ENCODE results near the gene CORT. TPM values are rescaled to one million over a fixed set of nuclear protein-coding genes. Genes with fewer than 3 reads are reported as not detected.

Gene CORT
- total and polyA plus RNA-seq, 2 donors (not counting 1 experiment from before 2014, with no cell fraction given): 0.52 TPM; not detected in 1

- H3K4me1 ChIP-seq (ENCODE audit: control insufficient read depth in 2 of 2, insufficient read depth in 2 of 2, low read length in 2 of 2): peaks cover 7% of the 10 kb centered on the region in 2 donors
- TF ChIP-seq CTCF (IDR thresholded peaks at IDR 0.05) (no peak), EZH2 (IDR thresholded peaks at IDR 0.05; ENCODE audit: borderline replicate concordance, insufficient read depth, low read depth, low read length, poor library complexity, severe bottlenecking) (no peak)
- Mint-ChIP-seq H3K27ac (no peak overlapping the region), H3K9me3 (ENCODE audit: insufficient read depth) (no peaks in the 10 kb centered on the region), H3K4me1 (peaks cover 20% of the 10 kb centered on the region), H3K4me3 (no peak overlapping the region), H3K27me3 (no peaks in the 10 kb centered on the region)
- H3K4me3 ChIP-seq (ENCODE audit: control extremely low read depth in 1 of 5, extremely low read depth in 1 of 5, insufficient read depth in 1 of 5, low read depth in 2 of 5, low read length in 4 of 5): no peak overlapping the region
- peaks cover 83% of the 10 kb centered on the region for H3K79me2 ChIP-seq (ENCODE audit: control insufficient read depth, insufficient read depth, low read length)
- DNase-seq (no peak), ATAC-seq (ENCODE audit: low read depth) (no peak)
- H3K9me3 ChIP-seq (ENCODE audit: control extremely low read depth in 1 of 3, control insufficient read depth in 2 of 3, insufficient read depth in 1 of 3, low read length in 2 of 3): peaks cover 0 to 1% (median 0%) of the 10 kb centered on the region in 3 donors
- H3K9ac ChIP-seq (ENCODE audit: low read length): no peak overlapping the region
- H3K36me3 ChIP-seq (replicated peaks in 1 of 2; ENCODE audit: control extremely low read depth in 1 of 2, control insufficient read depth in 1 of 2, extremely low read depth in 1 of 2, insufficient read depth in 2 of 2, low read length in 1 of 2): peaks cover 0 to 2% of the 10 kb centered on the region in 2 experiments
- ChIA-PET CTCF (interaction anchor here (1.1 kb wide), 1 partner anchor 14 kb away, joined by 5 read pairs; no protein-coding TSS in a partner anchor), POLR2A (no interaction called here)
- no peak overlapping the region for H3K4me2 ChIP-seq (replicated peaks; ENCODE audit: low read depth, low read length, poor library complexity, severe bottlenecking)
- intact Hi-C loops (cut with micrococcal nuclease): no loop called here
- no CpG with 5 or more reads among the region's 2 CpGs for WGBS (ENCODE audit: insufficient coverage)
- H4K20me1 ChIP-seq (ENCODE audit: control insufficient read depth, insufficient read depth, low read length, poor library complexity, severe bottlenecking): no peaks in the 10 kb centered on the region
- no peaks in the 10 kb centered on the region for H3K27me3 ChIP-seq (replicated peaks in 1 of 4; ENCODE audit: control extremely low read depth in 1 of 4, control insufficient read depth in 3 of 4, insufficient read depth in 4 of 4, low read length in 3 of 4)
- no peak overlapping the region for H3K27ac ChIP-seq (ENCODE audit: low read length in 2 of 2)
- H2AFZ ChIP-seq (ENCODE audit: insufficient read depth, low read depth, low read length, poor library complexity, severe bottlenecking): no peak overlapping the region
Observed at GRCh38 chr1:10480614-10481013, 30.8 kb downstream of the CORT start.

- no peak for ATAC-seq (ENCODE audit: low read depth)
- H3K4me3 Mint-ChIP-seq: no peak overlapping the region
- peaks cover 3% of the 10 kb centered on the region for H3K4me1 Mint-ChIP-seq
- 96% methylated on average over 3 of the region's 6 CpGs for WGBS (ENCODE audit: insufficient coverage)
- H3K9me3 Mint-ChIP-seq (ENCODE audit: insufficient read depth): no peaks in the 10 kb centered on the region
- peaks cover 0 to 5% (median 2%) of the 10 kb centered on the region in 3 donors for H3K9me3 ChIP-seq (ENCODE audit: control extremely low read depth in 1 of 3, control insufficient read depth in 2 of 3, insufficient read depth in 1 of 3, low read length in 2 of 3)
- H3K36me3 ChIP-seq (replicated peaks in 1 of 2; ENCODE audit: control extremely low read depth in 1 of 2, control insufficient read depth in 1 of 2, extremely low read depth in 1 of 2, insufficient read depth in 2 of 2, low read length in 1 of 2): peaks cover 0 to 5% of the 10 kb centered on the region in 2 experiments
- H3K4me1 ChIP-seq (ENCODE audit: control insufficient read depth in 2 of 2, insufficient read depth in 2 of 2, low read length in 2 of 2): no peaks in the 10 kb centered on the region
- H3K4me3 ChIP-seq (ENCODE audit: control extremely low read depth in 1 of 5, extremely low read depth in 1 of 5, insufficient read depth in 1 of 5, low read depth in 2 of 5, low read length in 4 of 5): no peak overlapping the region
- H3K4me2 ChIP-seq (replicated peaks; ENCODE audit: low read depth, low read length, poor library complexity, severe bottlenecking): no peak overlapping the region
- H4K20me1 ChIP-seq (ENCODE audit: control insufficient read depth, insufficient read depth, low read length, poor library complexity, severe bottlenecking): no peaks in the 10 kb centered on the region
- no peaks in the 10 kb centered on the region for H3K27me3 ChIP-seq (replicated peaks in 1 of 4; ENCODE audit: control extremely low read depth in 1 of 4, control insufficient read depth in 3 of 4, insufficient read depth in 4 of 4, low read length in 3 of 4)
- ChIA-PET CTCF (interaction anchor here (1.4 kb wide), 1 partner anchor 10 kb away, joined by 6 read pairs; no protein-coding TSS in a partner anchor), POLR2A (no interaction called here)
- no peak overlapping the region for H3K27ac ChIP-seq (ENCODE audit: low read length in 2 of 2)
- no peak overlapping the region for H2AFZ ChIP-seq (ENCODE audit: insufficient read depth, low read depth, low read length, poor library complexity, severe bottlenecking)
- intact Hi-C loops (cut with micrococcal nuclease): no loop called here
- H3K27ac Mint-ChIP-seq: no peak overlapping the region
- DNase-seq: no peak
- peaks cover 75% of the 10 kb centered on the region for H3K79me2 ChIP-seq (ENCODE audit: control insufficient read depth, insufficient read depth, low read length)
- H3K9ac ChIP-seq (ENCODE audit: low read length): no peak overlapping the region
- H3K27me3 Mint-ChIP-seq: no peaks in the 10 kb centered on the region
- no peak for TF ChIP-seq CTCF (IDR thresholded peaks at IDR 0.05)
- no peak for TF ChIP-seq EZH2 (IDR thresholded peaks at IDR 0.05; ENCODE audit: borderline replicate concordance, insufficient read depth, low read depth, low read length, poor library complexity, severe bottlenecking)
Observed at GRCh38 chr1:10484521-10484920, 34.7 kb downstream of the CORT start.

Data from B cell (primary cell).